Ecto neural progenitor cell (in vitro differentiated cells): ENCODE measurements around the gene ADAMTS14.
"Not testable (repeated sequence)": the region's sequence is repeated elsewhere in the genome, so short reads cannot be mapped to it uniquely, and the experiment has no call there.

ENCODE experiments used
- DNase-seq: peaks from one replicate; pipeline ENCODE4 v3.0.0-alpha.2; 2018; ENCODE audit warnings: low spot score

The ADAMTS14 gene

DNA sequence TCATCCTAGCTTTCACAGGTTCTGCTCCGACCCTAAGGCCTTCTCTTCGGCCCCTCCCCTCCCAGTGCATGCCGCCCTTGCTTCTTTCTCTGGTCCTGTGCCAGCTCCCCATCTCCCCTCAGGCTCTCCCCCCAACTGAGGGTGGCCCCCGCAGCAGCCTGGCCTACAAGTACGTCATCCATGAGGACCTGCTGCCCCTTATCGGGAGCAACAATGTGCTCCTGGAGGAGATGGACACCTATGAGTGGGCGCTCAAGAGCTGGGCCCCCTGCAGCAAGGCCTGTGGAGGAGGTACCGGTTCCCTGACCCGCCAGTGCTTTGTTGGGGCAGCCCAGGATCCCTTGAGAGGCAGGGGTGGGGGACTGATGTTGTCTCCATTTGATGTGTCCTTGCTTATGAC is 79.0 kb downstream of the ADAMTS14 start:
- no peak for DNase-seq

DNA sequence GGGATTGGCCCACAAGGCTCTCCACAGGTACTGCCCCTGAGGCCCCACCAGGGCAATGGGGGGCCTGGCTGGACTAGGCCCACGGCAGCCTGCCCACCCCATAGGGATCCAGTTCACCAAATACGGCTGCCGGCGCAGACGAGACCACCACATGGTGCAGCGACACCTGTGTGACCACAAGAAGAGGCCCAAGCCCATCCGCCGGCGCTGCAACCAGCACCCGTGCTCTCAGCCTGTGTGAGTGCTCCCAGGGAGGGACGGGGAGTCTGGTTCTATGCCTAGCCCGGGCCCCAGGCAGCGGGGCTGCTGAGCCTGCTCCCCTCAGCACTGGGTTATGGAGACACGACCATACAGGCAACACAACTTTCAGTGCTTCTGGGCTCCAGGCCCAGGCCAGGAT is 79.7 kb downstream of the ADAMTS14 start:
- no peak for DNase-seq

DNA sequence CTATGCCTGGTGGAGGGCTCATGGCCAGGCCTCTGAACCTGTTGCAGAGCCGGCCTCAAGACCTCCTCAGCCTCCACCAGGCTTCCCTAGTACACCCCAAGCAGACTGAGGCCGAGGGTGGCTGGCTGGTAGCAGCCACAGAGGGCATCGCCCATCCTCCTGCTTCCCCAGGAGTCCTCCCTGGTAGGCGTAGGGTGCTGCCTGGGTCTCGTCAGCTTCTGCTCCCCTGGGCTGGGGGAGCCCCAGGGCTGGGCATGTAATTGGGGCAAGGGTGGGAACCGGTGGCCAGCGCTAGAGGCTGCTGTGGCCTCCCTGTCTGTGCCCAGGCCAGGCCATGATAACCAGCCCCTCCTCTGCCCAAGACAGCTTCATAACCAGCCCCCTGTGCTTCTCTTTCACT is 80.3 kb downstream of the ADAMTS14 start:
- DNase-seq: no peak

DNA sequence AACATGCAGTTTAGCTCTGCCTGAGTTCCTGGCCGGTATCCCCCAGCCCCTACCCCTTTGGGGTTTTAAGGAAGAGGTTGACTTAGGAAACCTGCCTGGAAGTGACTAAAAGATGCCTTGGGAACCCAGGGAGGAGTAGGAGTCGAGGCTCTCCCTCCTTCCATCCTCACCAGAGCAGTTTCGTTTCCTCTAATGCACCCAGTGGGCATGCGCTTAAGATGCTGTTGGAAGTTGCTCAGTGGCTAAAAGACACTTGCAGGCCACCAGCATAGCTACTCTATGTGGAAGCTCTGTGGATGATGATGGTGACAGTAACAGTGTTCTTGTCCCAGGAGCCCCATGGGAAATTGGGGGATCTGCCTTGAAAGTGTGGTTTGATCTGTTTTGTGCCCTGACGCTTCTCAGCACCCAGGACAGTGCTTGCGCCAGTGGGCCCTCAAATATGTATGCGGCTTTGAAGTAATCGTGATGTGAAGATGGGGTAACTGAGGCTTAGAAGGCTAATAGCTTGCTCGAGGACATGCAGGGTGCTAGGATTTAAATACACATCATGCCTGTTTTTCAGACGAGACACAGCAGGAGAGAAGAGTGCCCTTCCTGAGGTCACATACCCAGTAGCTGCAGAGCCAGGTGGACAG is 80.8 kb downstream of the ADAMTS14 start:
- DNase-seq: no peak

DNA sequence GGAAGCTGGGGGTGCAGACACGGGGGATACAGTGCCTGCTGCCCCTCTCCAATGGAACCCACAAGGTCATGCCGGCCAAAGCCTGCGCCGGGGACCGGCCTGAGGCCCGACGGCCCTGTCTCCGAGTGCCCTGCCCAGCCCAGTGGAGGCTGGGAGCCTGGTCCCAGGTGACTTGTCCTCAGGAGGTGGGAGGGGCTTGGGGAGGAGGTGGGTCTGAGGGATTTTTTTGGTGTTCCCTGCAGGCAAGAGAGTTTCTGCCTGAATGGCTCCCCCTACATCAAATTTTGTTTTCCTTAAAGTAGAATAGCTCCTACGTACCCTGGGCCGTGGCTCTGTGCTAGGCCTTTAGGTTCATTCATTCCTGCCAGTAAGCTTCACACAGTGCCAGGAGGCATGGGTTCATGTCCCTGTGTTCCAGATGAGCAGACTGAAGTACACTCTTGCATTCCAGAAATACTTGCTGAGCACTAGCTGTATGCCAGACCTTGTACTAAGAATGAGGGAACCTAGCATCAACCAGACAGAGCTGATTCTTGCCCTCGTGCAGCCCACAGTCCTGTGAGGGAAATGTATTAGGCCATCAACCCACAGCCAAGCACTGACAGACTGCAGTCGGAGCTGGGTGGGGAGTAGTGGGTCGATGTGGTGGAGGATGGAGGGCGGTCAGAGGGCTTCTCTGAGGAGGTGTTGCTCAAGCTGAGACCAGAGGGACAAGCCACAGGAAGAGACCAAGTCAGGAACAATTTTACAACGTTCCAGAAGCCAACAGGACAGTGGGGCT is 81.7 kb downstream of the ADAMTS14 start:
- no peak for DNase-seq

DNA sequence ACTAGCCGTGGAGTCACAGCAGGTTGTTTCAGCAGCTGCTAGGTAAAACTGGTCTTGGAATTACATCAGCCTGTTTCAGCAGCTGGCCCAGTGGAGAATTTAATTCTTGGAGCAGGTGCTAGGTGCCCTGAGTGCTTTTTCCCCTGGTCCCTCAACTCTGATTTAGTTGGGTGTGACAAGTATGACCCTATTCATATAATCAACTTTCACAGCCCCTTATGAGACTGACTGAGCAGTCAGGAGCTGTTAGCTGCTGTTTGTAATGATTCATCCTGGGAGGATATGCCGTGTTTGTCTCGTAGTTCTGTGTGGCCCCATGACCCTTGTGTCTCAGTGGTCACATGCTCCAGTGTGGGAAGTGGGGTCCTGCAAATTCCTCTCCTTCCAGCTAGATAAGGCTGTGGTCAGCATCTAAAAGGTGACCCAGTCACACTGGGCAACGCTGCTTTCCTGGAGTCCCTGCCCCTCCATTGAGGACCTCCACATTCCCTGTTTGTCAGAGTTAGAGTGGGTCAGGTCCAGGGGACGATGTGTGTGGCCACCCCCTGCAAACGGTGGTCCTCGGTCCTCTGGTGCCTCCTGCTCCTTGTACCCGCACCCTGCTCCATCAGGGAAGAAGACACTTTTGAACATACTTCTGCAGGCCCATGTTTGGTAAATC is 84.5 kb downstream of the ADAMTS14 start:
- no peak for DNase-seq

DNA sequence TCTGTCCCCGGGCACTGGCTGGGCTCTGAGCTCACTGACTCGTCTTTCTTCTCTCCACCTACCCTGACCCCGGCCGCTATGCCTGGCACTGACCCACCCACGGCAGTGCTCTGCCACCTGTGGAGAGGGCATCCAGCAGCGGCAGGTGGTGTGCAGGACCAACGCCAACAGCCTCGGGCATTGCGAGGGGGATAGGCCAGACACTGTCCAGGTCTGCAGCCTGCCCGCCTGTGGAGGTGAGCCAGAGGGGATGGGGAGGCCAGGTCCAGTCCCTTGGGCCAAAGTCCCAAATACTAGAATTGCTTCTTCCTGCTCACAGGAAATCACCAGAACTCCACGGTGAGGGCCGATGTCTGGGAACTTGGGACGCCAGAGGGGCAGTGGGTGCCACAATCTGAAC is 85.5 kb downstream of the ADAMTS14 start:
- DNase-seq: no peak

DNA sequence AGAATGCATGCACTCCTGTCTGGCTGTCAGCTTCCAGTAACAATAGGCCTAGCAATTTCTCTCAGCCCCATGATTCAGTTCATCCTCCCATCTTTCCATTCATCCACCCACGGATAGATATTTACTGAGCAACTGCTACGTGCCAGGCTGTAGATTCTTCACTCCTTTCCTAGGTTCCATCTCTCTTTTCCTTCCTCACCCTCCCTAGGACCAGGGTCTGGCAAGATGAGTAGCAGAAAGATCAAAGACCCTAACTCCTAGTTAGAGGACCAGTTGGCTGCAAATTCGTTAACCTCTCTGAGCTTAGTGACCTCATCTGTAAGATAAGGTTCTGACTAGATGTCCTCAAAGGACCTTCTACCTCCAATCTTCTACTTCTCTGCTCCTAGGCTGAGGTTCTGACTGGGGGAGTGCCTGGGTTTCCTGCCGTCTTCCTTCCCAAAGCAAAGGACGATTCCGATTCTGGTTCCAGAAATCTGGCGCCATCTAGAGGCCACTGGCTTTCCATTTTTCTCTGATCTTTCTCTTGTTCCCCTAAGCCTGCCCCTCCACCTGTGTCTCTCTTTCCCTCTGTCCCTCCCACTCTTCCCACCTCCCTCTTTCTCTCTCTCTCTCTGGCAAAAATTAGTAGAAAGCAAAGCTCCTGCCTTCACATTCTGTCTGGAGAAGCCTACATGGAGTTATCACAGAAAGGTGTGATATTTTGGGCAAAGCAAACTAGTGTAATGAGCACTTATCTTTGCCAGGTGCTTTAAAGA is 86.6 kb downstream of the ADAMTS14 start:
- peak; percentile 80 for DNase-seq

DNA sequence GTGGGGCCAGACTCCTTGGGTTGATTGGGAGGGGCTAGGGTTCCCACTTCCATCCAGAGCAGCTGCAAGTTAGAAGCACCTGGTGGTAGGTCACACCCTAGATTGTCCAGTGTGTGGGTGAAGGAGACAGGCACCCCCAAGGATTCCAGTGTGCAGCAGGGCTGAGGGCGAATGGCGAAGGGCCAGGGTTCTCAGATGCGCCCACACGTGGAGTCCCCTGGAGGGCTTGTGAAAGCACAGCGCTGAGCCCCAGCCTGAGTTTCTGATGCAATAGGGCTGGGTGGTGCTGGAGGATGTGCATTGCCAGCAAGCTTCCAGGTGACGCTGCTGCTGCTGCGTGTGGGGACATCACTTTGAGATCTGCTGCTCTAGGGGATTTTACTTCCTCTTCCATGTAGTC is 87.5 kb downstream of the ADAMTS14 start:
- no peak for DNase-seq

DNA sequence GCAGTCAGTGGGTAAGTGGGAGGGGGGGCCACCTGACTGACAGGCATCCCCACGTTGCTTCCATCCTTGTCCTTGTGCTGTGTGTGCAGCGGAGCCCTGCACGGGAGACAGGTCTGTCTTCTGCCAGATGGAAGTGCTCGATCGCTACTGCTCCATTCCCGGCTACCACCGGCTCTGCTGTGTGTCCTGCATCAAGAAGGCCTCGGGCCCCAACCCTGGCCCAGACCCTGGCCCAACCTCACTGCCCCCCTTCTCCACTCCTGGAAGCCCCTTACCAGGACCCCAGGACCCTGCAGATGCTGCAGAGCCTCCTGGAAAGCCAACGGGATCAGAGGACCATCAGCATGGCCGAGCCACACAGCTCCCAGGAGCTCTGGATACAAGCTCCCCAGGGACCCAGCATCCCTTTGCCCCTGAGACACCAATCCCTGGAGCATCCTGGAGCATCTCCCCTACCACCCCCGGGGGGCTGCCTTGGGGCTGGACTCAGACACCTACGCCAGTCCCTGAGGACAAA is 88.0 kb downstream of the ADAMTS14 start:
- no peak for DNase-seq

DNA sequence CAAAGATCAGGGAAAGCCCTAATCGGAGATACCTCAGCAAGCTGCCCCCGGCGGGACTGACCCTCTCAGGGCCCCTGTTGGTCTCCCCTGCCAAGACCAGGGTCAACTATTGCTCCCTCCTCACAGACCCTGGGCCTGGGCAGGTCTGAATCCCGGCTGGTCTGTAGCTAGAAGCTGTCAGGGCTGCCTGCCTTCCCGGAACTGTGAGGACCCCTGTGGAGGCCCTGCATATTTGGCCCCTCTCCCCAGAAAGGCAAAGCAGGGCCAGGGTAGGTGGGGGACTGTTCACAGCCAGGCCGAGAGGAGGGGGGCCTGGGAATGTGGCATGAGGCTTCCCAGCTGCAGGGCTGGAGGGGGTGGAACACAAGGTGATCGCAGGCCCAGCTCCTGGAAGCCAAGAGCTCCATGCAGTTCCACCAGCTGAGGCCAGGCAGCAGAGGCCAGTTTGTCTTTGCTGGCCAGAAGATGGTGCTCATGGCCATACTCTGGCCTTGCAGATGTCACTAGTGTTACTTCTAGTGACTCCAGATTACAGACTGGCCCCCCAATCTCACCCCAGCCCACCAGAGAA is 88.8 kb downstream of the ADAMTS14 start:
- DNase-seq: peak; percentile 63

DNA sequence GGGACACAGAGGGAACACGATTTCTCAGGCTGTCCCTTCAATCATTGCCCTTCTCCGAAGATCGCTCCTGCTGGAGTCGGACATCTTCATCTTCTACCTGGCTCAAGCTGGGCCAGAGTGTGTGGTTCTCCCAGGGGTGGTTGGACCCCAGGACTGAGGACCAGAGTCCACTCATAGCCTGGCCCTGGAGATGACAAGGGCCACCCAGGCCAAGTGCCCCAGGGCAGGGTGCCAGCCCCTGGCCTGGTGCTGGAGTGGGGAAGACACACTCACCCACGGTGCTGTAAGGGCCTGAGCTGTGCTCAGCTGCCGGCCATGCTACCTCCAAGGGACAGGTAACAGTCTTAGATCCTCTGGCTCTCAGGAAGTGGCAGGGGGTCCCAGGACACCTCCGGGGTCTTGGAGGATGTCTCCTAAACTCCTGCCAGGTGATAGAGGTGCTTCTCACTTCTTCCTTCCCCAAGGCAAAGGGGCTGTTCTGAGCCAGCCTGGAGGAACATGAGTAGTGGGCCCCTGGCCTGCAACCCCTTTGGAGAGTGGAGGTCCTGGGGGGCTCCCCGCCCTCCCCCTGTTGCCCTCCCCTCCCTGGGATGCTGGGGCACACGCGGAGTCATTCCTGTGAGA is 89.5 kb downstream of the ADAMTS14 start:
- no peak for DNase-seq

DNA sequence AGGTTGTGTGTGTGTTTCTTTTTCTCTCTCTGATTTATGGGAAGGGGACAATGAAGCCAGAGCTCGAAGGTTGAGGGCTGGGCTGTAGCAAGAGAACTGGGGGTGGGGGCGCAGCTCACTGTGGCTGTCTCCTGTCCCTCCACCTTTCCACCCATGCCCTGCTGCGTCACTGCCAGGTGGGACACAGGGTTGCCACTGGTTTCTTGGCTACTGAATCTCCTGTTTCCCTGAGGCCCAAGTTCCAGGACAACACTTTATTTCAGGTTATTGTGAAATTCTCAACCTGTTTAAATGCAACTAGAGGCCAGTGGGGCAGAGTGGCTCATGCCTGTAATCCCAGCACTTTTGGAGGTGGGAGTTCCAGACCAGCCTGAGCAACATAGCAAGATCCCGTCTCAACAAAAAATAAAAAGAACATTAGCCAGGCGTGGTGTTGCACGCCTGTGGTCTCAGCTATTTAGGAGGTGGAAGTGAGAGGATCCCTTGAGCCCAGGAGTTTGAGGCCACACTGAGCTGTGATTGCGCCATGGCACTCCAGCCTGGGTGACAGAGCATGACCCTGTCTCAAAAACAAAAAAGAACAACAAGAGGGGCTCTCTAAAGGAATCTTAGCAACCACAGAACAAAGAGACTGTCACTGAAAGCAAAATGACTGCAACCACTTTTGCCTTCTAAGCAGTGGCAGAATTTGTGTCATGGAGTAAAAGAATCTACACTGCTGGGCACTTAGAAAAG is 90.3 kb downstream of the ADAMTS14 start:
- no peak for DNase-seq

DNA sequence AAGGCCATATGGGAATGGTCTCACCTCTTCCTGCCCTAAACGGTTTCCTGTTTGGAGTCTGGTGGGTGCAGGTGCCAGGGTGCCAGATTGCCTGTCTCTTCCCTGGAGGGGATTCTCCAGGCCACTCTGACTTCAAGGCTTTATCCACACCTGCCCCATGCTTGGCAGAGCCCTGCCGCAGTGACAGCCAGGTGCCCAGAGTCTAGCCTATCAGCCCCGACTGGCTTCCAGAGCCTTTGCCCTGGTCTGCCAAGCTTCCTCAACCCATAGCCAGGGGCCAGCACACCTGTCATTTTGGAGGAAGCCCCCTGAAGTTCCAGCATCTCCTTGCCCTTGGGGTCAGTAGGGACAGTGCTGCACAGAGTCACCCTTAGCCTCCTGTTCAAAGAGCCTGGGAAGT is 91.3 kb downstream of the ADAMTS14 start:
- no peak for DNase-seq

DNA sequence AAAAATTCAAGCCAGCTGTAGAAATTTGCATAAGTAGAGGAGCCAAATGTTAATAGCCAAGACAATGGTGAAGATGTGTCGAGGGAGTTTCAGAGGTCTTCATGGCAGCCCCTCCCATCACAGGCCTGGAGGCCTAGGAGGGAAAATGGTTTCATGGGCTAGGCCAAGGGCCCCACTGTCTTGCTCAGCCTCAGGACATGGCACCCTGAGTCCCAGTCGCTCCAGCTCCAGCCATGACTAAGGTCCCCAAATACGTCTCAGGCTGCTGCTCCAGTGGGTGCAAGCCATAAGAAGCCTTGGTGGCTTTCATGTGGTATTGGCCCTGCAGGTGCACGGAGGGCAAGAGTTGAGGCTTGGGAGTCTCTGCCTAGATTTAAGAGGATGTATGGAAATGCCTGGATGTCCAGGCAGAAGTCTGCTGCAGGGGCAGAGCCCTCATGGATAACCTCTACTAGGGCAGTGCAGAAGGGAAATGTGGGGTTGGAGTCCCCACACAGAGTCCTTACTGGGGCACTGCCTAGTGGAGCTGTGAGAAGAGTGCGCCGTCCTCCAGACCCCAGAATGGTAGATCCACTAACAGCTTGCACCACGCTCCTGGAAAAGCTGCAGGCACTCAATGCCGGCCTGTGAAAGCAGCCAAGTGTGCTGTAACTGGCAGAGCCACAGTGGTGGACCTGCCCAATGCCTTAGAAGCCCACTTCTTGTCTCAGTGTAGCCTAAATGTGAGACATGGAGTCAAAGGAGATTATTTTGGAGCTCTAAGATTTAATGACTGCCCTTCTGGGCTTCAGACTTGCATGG is 93.7 kb downstream of the ADAMTS14 start:
- no peak for DNase-seq

DNA sequence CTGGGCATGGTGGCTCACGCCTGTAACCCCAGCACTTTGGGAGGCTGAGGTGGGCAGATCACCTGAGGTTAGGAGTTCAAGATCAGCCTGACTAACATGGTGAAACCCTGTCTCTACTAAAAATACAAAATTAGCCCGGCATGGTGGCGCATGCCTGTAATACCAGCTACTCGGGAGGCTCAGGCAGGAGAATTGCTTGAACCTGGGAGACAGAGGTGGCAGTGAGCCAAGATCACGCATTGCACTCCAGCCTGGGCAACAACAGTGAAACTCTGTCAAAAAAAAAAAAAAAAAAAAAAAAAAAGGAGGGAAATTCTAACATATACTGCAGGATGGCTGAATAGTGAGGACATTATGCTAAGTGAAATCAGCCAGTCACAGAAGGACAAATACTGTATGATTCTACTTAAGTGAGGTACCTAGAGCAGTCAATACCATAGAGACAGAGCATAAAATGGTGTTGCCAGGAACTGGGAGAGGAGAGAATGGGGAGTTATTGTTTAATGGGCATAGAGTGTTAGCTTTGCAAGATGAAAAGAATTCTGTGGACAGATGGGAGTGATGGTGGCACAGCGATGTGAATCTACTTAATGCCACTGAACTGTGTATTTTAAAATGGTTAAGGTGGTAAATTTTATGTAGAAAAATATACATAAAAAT is 95.8 kb downstream of the ADAMTS14 start:
- not testable (repeated sequence) for DNase-seq

DNA sequence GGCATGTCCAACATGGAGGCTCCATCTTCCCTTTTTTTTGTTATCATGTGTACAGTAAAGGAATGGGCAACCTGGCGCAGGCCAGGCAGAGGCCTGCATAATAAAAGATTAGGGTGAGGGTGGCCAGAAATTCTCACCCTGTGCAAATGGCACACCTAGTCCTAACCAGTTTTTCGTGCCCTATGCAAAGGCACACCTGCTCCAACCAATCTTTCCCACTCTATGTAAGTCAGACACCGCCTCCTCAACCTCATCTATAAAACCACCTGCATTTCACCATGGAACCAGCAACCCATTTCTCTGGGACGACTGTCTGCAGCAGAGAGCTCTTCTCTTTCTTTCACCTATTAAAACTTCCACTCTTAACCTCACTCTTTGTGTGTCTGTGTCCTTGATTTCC is 96.8 kb downstream of the ADAMTS14 start:
- no peak for DNase-seq

DNA sequence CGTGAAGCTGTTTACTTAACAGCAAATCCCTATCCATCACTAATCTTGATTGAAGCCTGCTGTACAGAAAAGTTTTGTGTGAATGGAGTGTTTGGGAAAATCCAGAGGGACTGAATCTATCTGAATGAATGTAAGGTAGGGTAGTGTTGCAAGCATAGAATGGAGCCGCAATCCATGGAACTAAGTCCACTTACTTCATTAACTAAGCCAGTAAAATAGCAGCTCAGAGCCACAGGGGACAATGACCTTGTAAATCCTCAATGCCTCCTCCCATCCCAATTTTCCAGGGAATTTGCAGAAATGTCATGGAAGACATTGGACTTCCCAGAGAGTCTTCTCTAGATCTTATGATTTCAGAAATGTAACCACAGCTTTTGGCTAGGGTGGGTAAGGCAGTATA is 97.7 kb downstream of the ADAMTS14 start:
- DNase-seq: no peak

DNA sequence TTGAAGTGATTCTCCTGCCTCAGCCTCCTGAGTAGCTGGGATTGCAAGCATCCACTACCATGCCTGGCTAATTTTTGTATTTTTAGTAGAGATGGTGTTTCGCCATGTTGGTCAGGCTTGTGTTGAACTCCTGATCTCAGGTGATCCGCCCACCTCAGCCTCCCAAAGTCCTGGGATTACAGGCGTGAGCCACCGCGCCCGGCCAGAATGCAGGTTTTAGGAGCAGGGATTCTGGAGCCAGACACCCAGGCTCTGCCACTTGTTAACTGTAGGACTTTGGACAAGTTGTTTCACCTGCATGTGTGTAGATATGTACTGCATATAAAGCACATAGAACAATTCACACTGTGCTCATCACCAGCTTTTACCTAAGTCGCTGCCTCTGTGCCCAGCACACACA is 98.2 kb downstream of the ADAMTS14 start:
- not testable (repeated sequence) for DNase-seq
